ENCODE measurements around the gene DSCAM.

- TF ChIP-seq CTCF (IDR thresholded peaks at IDR 0.05) (no peak), POLR2A (IDR thresholded peaks at IDR 0.05) (no peak)
Observed at GRCh38 chr21:40602080-40602479, 244.9 kb downstream of the DSCAM start.

All from uterus (tissue), 2 donors.